ENCODE results near the gene CLEC4G. TPM values are rescaled to one million over a fixed set of nuclear protein-coding genes. Genes with fewer than 3 reads are reported as not detected.

Gene CLEC4G
- total and polyA plus RNA-seq, 2 of the 8 experiments (the other 6 are each of a cell fraction or from before 2014, with no cell fraction given): 0.35 to 2.9 TPM

- TF ChIP-seq, protein P1, sequence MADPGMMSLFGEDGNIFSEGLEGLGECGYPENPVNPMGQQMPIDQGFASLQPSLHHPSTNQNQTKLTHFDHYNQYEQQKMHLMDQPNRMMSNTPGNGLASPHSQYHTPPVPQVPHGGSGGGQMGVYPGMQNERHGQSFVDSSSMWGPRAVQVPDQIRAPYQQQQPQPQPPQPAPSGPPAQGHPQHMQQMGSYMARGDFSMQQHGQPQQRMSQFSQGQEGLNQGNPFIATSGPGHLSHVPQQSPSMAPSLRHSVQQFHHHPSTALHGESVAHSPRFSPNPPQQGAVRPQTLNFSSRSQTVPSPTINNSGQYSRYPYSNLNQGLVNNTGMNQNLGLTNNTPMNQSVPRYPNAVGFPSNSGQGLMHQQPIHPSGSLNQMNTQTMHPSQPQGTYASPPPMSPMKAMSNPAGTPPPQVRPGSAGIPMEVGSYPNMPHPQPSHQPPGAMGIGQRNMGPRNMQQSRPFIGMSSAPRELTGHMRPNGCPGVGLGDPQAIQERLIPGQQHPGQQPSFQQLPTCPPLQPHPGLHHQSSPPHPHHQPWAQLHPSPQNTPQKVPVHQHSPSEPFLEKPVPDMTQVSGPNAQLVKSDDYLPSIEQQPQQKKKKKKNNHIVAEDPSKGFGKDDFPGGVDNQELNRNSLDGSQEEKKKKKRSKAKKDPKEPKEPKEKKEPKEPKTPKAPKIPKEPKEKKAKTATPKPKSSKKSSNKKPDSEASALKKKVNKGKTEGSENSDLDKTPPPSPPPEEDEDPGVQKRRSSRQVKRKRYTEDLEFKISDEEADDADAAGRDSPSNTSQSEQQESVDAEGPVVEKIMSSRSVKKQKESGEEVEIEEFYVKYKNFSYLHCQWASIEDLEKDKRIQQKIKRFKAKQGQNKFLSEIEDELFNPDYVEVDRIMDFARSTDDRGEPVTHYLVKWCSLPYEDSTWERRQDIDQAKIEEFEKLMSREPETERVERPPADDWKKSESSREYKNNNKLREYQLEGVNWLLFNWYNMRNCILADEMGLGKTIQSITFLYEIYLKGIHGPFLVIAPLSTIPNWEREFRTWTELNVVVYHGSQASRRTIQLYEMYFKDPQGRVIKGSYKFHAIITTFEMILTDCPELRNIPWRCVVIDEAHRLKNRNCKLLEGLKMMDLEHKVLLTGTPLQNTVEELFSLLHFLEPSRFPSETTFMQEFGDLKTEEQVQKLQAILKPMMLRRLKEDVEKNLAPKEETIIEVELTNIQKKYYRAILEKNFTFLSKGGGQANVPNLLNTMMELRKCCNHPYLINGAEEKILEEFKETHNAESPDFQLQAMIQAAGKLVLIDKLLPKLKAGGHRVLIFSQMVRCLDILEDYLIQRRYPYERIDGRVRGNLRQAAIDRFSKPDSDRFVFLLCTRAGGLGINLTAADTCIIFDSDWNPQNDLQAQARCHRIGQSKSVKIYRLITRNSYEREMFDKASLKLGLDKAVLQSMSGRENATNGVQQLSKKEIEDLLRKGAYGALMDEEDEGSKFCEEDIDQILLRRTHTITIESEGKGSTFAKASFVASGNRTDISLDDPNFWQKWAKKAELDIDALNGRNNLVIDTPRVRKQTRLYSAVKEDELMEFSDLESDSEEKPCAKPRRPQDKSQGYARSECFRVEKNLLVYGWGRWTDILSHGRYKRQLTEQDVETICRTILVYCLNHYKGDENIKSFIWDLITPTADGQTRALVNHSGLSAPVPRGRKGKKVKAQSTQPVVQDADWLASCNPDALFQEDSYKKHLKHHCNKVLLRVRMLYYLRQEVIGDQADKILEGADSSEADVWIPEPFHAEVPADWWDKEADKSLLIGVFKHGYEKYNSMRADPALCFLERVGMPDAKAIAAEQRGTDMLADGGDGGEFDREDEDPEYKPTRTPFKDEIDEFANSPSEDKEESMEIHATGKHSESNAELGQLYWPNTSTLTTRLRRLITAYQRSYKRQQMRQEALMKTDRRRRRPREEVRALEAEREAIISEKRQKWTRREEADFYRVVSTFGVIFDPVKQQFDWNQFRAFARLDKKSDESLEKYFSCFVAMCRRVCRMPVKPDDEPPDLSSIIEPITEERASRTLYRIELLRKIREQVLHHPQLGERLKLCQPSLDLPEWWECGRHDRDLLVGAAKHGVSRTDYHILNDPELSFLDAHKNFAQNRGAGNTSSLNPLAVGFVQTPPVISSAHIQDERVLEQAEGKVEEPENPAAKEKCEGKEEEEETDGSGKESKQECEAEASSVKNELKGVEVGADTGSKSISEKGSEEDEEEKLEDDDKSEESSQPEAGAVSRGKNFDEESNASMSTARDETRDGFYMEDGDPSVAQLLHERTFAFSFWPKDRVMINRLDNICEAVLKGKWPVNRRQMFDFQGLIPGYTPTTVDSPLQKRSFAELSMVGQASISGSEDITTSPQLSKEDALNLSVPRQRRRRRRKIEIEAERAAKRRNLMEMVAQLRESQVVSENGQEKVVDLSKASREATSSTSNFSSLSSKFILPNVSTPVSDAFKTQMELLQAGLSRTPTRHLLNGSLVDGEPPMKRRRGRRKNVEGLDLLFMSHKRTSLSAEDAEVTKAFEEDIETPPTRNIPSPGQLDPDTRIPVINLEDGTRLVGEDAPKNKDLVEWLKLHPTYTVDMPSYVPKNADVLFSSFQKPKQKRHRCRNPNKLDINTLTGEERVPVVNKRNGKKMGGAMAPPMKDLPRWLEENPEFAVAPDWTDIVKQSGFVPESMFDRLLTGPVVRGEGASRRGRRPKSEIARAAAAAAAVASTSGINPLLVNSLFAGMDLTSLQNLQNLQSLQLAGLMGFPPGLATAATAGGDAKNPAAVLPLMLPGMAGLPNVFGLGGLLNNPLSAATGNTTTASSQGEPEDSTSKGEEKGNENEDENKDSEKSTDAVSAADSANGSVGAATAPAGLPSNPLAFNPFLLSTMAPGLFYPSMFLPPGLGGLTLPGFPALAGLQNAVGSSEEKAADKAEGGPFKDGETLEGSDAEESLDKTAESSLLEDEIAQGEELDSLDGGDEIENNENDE (IDR thresholded peaks at IDR 0.05; ENCODE audit: insufficient replicate concordance, low read length): no peak
Observed at GRCh38 chr19:7733376-7733775, 1.5 kb upstream of the CLEC4G start (continued).

All from H1 (cell line).